ENCODE measurements around the gene DOK7. TPM values are rescaled to one million over a fixed set of nuclear protein-coding genes. Genes with fewer than 3 reads are reported as not detected.
"Not testable (repeated sequence)": the region's sequence is repeated elsewhere in the genome, so short reads cannot be mapped to it uniquely, and the experiment has no call there.

DOK7 gene
- total RNA-seq, 1 donor = not detected

GRCh38 chr4:3533423-3533820 is 70.3 kb downstream of the DOK7 start:
- no peak for DNase-seq (ENCODE audit: low read depth)
- TF ChIP-seq CTCF (IDR thresholded peaks at IDR 0.05; ENCODE audit: insufficient read depth, low read depth, low read length) = no peak
- no peak overlapping the region for H3K4me3 ChIP-seq (ENCODE audit: low read depth, low read length)

GRCh38 chr4:3535812-3536211 is 72.7 kb downstream of the DOK7 start:
- not testable (repeated sequence) for H3K4me3 ChIP-seq (ENCODE audit: low read depth, low read length)

GRCh38 chr4:3538906-3539305 is 75.8 kb downstream of the DOK7 start:
- H3K4me3 ChIP-seq (ENCODE audit: low read depth, low read length); DNase-seq (ENCODE audit: low read depth): not testable (repeated sequence)

More at GRCh38 chr4:3535812-3536211, 72.7 kb downstream of the DOK7 start:
- not testable (repeated sequence) for DNase-seq (ENCODE audit: low read depth)

GRCh38 chr4:3543415-3543814 is 80.3 kb downstream of the DOK7 start:
- not testable (repeated sequence) for H3K4me3 ChIP-seq (ENCODE audit: low read depth, low read length); DNase-seq (ENCODE audit: low read depth)

Other genes with a start within 250 kb of the DOK7 start
- 0.64 and 0.86 TPM in 2 replicates for gene MSANTD1, start 214.1 kb upstream of the DOK7 start, total RNA-seq
- 11.7 and 13.5 TPM in 2 replicates for gene RGS12, start 170.3 kb upstream of the DOK7 start, total RNA-seq
- not detected in 2 replicates for gene HGFAC, start 21.3 kb upstream of the DOK7 start, total RNA-seq
- gene LRPAP1, start 69.1 kb downstream of the DOK7 start, total RNA-seq = 21.2 and 24.8 TPM in 2 replicates

Data from fibroblast of villous mesenchyme (primary cell).